HK-2 (cell line): ENCODE results near the gene RBMY1E.
"Not testable (repeated sequence)": the region's sequence is repeated elsewhere in the genome, so short reads cannot be mapped to it uniquely, and the experiment has no call there.

Experiments used
- DNase-seq: peaks from one replicate; pipeline ENCODE4 v3.0.0-alpha.2; 2018; ENCODE audit not compliant: unreplicated experiment

RBMY1E gene

GRCh38 chrY:21917932-21918331, at the start of gene RBMY1E:
Gene RBMY1E (minus strand): TSS chrY:21918032. CDS start chrY:21916054, 1,978 bp downstream.
- DNase-seq = not testable (repeated sequence)

DNA sequence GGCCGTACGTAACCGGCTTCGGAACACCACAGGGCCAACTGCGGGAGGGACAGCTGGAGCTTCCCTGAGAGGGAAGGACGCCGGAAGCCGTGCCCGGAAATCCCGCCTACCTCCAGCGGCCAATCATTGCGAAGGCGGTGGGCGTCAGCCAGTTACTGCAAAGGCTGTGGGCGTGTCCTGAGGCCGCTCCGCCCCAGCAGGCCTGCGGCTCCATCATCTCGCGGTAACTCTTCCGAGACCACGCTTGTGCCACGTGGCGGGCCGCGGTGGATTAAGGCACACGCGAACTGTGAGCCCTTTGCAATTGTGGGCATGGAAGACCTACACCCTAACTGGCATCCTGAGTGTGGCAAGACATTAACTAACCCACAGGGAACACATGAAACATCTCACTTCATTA, 23.4 kb downstream of the RBMY1E start, which contains the start of gene RBMY1D:
RBMY1D (minus strand) TSS at position 101 of the 400 bp plus-strand sequence. CDS start 2,013 bp downstream, outside the sequence.
- DNase-seq = not testable (repeated sequence)

DNA sequence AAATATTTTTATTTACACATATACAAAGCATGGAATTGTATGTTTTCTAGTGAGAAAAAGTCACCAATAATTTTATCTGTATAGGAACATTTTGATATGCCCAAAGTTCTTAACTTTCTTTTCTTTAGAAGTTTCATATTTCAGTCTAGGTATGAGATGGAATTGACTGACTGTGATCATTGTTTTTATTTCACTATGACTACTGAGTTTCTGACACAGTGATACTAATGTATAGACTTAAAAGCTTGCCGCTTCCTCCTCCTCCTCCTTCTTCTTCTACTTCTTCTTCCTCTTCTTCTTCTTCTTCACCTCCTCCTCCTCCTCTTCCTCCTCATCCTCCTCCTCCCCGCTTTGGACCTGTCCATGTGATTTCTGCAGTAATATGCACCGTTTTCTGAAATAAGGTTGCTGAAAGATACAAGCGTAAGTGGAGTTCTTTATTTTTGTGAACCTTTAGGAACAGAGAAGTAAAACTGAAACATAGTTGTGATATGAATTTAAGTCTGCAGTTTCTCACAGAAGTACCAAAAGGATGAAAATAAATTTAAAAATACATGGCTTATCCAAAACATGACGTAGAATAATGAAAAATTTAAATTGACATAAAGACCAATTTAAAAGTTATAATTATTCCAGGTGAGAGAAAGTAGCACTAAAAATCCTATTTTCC, 48.3 kb downstream of the RBMY1E start:
- not testable (repeated sequence) for DNase-seq
